DND-41 (cell line): Measurements from ENCODE around the gene NCAPD3.

ENCODE experiments used
- ATAC-seq: fragments of 200-7000 bp; cut with Tn5 transposase; 3 replicates; pipeline ENCODE4 v1.9.1; 2021; ENCODE audit warnings: low read depth; ENCODE audit not compliant: insufficient read depth
- DNase-seq: peaks from one replicate; pipeline ENCODE4 v3.0.0-alpha.2; 2020
- H2AFZ ChIP-seq: 2 replicates; pipeline ENCODE4 v1.6.0; 2012; ENCODE audit warnings: low read depth, low read length
- H3K27ac ChIP-seq: 2 replicates; pipeline ENCODE4 v1.5.1; 2012; ENCODE audit warnings: low read length, inconsistent platforms
- H3K27me3 ChIP-seq: fragments of 200-600 bp; sonication (generic); 2 replicates; pipeline ENCODE4 v1.6.0; 2012; ENCODE audit warnings: low read length, mild to moderate bottlenecking, inconsistent platforms; ENCODE audit not compliant: insufficient read depth, poor library complexity
- H3K36me3 ChIP-seq: 2 replicates; pipeline ENCODE4 v1.5.1; 2012; ENCODE audit warnings: low read length, inconsistent platforms; ENCODE audit not compliant: insufficient read depth
- H3K4me1 ChIP-seq: 2 replicates; pipeline ENCODE4 v1.5.1; 2012; ENCODE audit warnings: mild to moderate bottlenecking, low read length; ENCODE audit not compliant: insufficient read depth
- H3K4me2 ChIP-seq: 2 replicates; pipeline ENCODE4 v1.6.0; 2012; ENCODE audit warnings: mild to moderate bottlenecking, moderate library complexity, low read length, inconsistent platforms; ENCODE audit not compliant: insufficient read depth
- H3K4me3 ChIP-seq, 2 experiments: fragments of 200-600 bp in 1 of 2; shearing (Covaris generic) in 1 of 2; 2 replicates each; pipeline ENCODE4 v1.5.1; 2012 to 2016; ENCODE audit warnings: inconsistent platforms in 2 of 2, low read length in 2 of 2, mild to moderate bottlenecking in 2 of 2, low read depth in 1 of 2, moderate library complexity in 1 of 2
- H3K79me2 ChIP-seq: 2 replicates; pipeline ENCODE4 v1.6.0; 2012; ENCODE audit warnings: low read length, inconsistent platforms; ENCODE audit not compliant: insufficient read depth
- H3K9ac ChIP-seq: 2 replicates; pipeline ENCODE4 v1.6.0; 2012; ENCODE audit warnings: low read depth, mild to moderate bottlenecking, inconsistent platforms, low read length, moderate library complexity
- H3K9me3 ChIP-seq: 2 replicates; pipeline ENCODE4 v1.5.1; 2012; ENCODE audit warnings: low read length, moderate library complexity, mild to moderate bottlenecking, inconsistent platforms; ENCODE audit not compliant: insufficient read depth, severe bottlenecking
- H4K20me1 ChIP-seq: 2 replicates; pipeline ENCODE4 v1.6.0; 2012; ENCODE audit warnings: low read length; ENCODE audit not compliant: insufficient read depth
- CTCF ChIP-seq: IDR thresholded peaks from 2 replicates; pipeline ENCODE4 v1.5.1; 2012; ENCODE audit warnings: borderline replicate concordance, low read length, moderate library complexity, mild to moderate bottlenecking; ENCODE audit not compliant: poor library complexity, severe bottlenecking; ENCODE audit errors: extremely low read depth
- EZH2 ChIP-seq: IDR thresholded peaks from 3 replicates; pipeline ENCODE4 v1.6.1; 2012; ENCODE audit warnings: borderline replicate concordance, low read depth, mild to moderate bottlenecking, moderate library complexity, low read length, inconsistent platforms; ENCODE audit not compliant: severe bottlenecking

Gene NCAPD3

GRCh38 chr11:134250246-134250645 is 26.5 kb upstream of the NCAPD3 start:
- no peak for TF ChIP-seq EZH2
- TF ChIP-seq CTCF, result no peak
- H3K36me3 ChIP-seq, result peaks cover 65% of the 10 kb centered on the region
- no peak overlapping the region for H3K27ac ChIP-seq
- peaks cover 3% of the 10 kb centered on the region; the same call in 1 of the 2 replicates for H4K20me1 ChIP-seq
- H3K27me3 ChIP-seq, result no peaks in the 10 kb centered on the region
- no peak overlapping the region for H3K4me2 ChIP-seq
- no peaks in the 10 kb centered on the region for H3K9me3 ChIP-seq
- H3K4me3 ChIP-seq, result no peak overlapping the region
- no peak for DNase-seq
- peaks cover 36% of the 10 kb centered on the region for H3K79me2 ChIP-seq
- no peak overlapping the region for H3K9ac ChIP-seq
- no peak overlapping the region for H2AFZ ChIP-seq
- no peak for ATAC-seq
- peaks cover 29% of the 10 kb centered on the region for H3K4me1 ChIP-seq

- no peaks in the 10 kb centered on the region for H3K9me3 ChIP-seq
Measured at GRCh38 chr11:134248910-134249480, 25.2 kb upstream of the NCAPD3 start.

GRCh38 chr11:134246678-134247077 is 22.9 kb upstream of the NCAPD3 start:
- no peak overlapping the region for H3K4me2 ChIP-seq
- H3K27me3 ChIP-seq, result no peaks in the 10 kb centered on the region
- H3K9ac ChIP-seq, result no peak overlapping the region
- no peak overlapping the region for H2AFZ ChIP-seq
- no peak overlapping the region for H3K4me3 ChIP-seq
- H4K20me1 ChIP-seq, result no peaks in the 10 kb centered on the region
- no peak overlapping the region for H3K27ac ChIP-seq
- no peaks in the 10 kb centered on the region for H3K9me3 ChIP-seq
- H3K4me1 ChIP-seq, result peaks cover 9% of the 10 kb centered on the region
- TF ChIP-seq CTCF, result no peak
- no peak for TF ChIP-seq EZH2
- DNase-seq, result no peak
- peaks cover 100% of the 10 kb centered on the region for H3K36me3 ChIP-seq
- peaks cover 4% of the 10 kb centered on the region for H3K79me2 ChIP-seq
- no peak for ATAC-seq

More at GRCh38 chr11:134248910-134249480, 25.2 kb upstream of the NCAPD3 start:
- Histone ChIP-seq H2AFZ (no peak overlapping the region), H3K9ac (no peak overlapping the region), H3K4me1 (peaks cover 17% of the 10 kb centered on the region), H4K20me1 (no peaks in the 10 kb centered on the region), H3K4me3 (no peak overlapping the region), H3K79me2 (peaks cover 24% of the 10 kb centered on the region), H3K4me2 (no peak overlapping the region), H3K36me3 (peaks cover 77% of the 10 kb centered on the region), H3K27me3 (no peaks in the 10 kb centered on the region), H3K27ac (no peak overlapping the region)
- TF ChIP-seq EZH2, result no peak
- TF ChIP-seq CTCF, result no peak
- DNase-seq (no peak), ATAC-seq (no peak)

- H3K36me3 ChIP-seq, result peaks cover 100% of the 10 kb centered on the region
- TF ChIP-seq CTCF (no peak), EZH2 (no peak)
Measured at GRCh38 chr11:134246100-134246499, 22.3 kb upstream of the NCAPD3 start.

More at GRCh38 chr11:134246100-134246499, 22.3 kb upstream of the NCAPD3 start:
- H3K9ac ChIP-seq, result no peak overlapping the region
- H3K9me3 ChIP-seq, result no peaks in the 10 kb centered on the region
- H4K20me1 ChIP-seq, result 0 out of 2 replicates have a peak, but pooled peaks cover 2% of the 10 kb centered on the region
- H3K4me3 ChIP-seq, result no peak overlapping the region
- no peak overlapping the region for H3K27ac ChIP-seq
- ATAC-seq (no peak), DNase-seq (no peak)
- H3K27me3 ChIP-seq, result no peaks in the 10 kb centered on the region
- no peak overlapping the region for H3K4me2 ChIP-seq
- no peaks in the 10 kb centered on the region; the same call in 1 of the 2 replicates for H3K79me2 ChIP-seq
- H3K4me1 ChIP-seq, result peaks cover 3% of the 10 kb centered on the region; the same call in 1 of the 2 replicates
- no peak overlapping the region for H2AFZ ChIP-seq
